Measurements from ENCODE around the gene TSPAN13.

TSPAN13 gene

GRCh38 chr7:16776053-16776452 is 22.5 kb downstream of the TSPAN13 start:
- no peak for DNase-seq (ENCODE audit: low spot score)
- in situ Hi-C loops (cut with MboI; ENCODE audit: low pct_unique_long_range_greater_than_20kb, low sequenced_read_pairs, unreplicated experiment): no loop called here
- TF ChIP-seq, protein P1, sequence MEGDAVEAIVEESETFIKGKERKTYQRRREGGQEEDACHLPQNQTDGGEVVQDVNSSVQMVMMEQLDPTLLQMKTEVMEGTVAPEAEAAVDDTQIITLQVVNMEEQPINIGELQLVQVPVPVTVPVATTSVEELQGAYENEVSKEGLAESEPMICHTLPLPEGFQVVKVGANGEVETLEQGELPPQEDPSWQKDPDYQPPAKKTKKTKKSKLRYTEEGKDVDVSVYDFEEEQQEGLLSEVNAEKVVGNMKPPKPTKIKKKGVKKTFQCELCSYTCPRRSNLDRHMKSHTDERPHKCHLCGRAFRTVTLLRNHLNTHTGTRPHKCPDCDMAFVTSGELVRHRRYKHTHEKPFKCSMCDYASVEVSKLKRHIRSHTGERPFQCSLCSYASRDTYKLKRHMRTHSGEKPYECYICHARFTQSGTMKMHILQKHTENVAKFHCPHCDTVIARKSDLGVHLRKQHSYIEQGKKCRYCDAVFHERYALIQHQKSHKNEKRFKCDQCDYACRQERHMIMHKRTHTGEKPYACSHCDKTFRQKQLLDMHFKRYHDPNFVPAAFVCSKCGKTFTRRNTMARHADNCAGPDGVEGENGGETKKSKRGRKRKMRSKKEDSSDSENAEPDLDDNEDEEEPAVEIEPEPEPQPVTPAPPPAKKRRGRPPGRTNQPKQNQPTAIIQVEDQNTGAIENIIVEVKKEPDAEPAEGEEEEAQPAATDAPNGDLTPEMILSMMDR (IDR thresholded peaks at IDR 0.05; ENCODE audit: extremely low read depth, insufficient read depth, missing control alignments): no peak

- in situ Hi-C loops (cut with MboI; ENCODE audit: low pct_unique_long_range_greater_than_20kb, low sequenced_read_pairs, unreplicated experiment): no loop called here
- no peak for DNase-seq (ENCODE audit: low spot score)
- TF ChIP-seq, protein P1 (IDR thresholded peaks at IDR 0.05; ENCODE audit: extremely low read depth, insufficient read depth, missing control alignments): no peak
Measured at GRCh38 chr7:16778476-16778875, 24.9 kb downstream of the TSPAN13 start.

- TF ChIP-seq, protein P1 (IDR thresholded peaks at IDR 0.05; ENCODE audit: extremely low read depth, insufficient read depth, missing control alignments): no peak
- no peak for DNase-seq (ENCODE audit: low spot score)
- in situ Hi-C loops (cut with MboI; ENCODE audit: low pct_unique_long_range_greater_than_20kb, low sequenced_read_pairs, unreplicated experiment): no loop called here
Measured at GRCh38 chr7:16779051-16779450, 25.5 kb downstream of the TSPAN13 start.

- TF ChIP-seq, protein P1 (IDR thresholded peaks at IDR 0.05; ENCODE audit: extremely low read depth, insufficient read depth, missing control alignments): no peak
- DNase-seq (ENCODE audit: low spot score): no peak
- in situ Hi-C loops (cut with MboI; ENCODE audit: low pct_unique_long_range_greater_than_20kb, low sequenced_read_pairs, unreplicated experiment): no loop called here
Measured at GRCh38 chr7:16780596-16780995, 27.0 kb downstream of the TSPAN13 start.

DNA sequence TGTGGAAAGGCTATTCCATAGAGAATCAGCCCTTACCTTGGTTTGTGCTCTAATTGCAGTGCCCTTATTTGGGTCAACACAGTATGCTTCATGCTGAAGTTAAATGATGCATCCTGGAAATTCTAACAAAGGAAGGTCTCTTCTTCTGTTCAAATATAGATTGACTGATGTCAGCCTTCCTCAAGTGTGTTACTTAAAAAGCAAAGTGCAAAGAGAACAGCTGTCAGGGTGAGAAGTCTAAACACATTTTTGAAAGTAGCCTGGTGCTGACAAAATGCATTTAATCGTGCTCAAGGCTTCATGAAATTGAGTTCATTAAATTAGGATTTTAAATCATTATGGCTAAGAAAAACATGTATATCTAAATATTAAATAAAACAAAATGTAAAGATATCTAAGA is 31.8 kb downstream of the TSPAN13 start:
- DNase-seq (ENCODE audit: low spot score): no peak
- in situ Hi-C loops (cut with MboI; ENCODE audit: low pct_unique_long_range_greater_than_20kb, low sequenced_read_pairs, unreplicated experiment): no loop called here
- TF ChIP-seq, protein P1 (IDR thresholded peaks at IDR 0.05; ENCODE audit: extremely low read depth, insufficient read depth, missing control alignments): no peak

DNA sequence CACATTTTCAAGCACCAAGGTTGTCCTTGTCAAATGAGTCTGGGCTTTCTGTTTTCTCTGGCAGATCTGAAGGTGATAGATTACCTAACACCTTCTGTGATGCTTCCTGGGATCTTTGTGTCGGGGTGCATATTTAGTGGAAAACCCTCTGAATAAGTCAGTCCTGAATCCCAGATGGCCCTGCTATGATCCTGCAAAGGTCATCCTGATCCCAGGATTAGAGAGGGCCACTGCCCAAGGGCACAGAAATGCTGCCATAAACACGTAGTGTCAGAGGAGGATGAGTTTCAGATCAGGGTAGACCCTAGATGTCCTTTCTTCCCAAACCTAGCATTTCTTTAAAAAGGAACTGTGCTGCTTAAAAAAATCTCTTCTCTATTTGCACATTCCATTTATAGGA is 32.3 kb downstream of the TSPAN13 start:
- DNase-seq (ENCODE audit: low spot score): no peak
- TF ChIP-seq, protein P1 (IDR thresholded peaks at IDR 0.05; ENCODE audit: extremely low read depth, insufficient read depth, missing control alignments): no peak
- in situ Hi-C loops (cut with MboI; ENCODE audit: low pct_unique_long_range_greater_than_20kb, low sequenced_read_pairs, unreplicated experiment): no loop called here

DNA sequence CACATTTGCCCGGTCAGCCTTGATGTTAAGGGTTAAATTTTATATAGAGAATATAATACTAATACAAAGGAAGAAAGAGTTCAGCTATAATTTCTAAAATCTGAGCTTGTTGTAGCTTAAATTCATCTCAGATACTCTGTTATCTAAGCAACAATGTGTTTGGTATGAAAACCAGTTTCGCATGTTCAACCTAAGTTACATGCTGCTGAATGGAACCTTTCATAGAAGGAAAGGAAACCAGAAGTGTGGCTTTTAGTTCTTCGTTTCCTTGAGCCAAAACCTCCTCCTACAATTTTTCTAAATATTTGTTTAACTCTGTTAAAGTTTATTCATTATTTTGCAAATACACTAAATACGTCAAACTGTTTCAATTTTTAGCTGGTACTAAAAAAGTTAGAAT is 32.7 kb downstream of the TSPAN13 start:
- in situ Hi-C loops (cut with MboI; ENCODE audit: low pct_unique_long_range_greater_than_20kb, low sequenced_read_pairs, unreplicated experiment): no loop called here
- no peak for DNase-seq (ENCODE audit: low spot score)
- TF ChIP-seq, protein P1 (IDR thresholded peaks at IDR 0.05; ENCODE audit: extremely low read depth, insufficient read depth, missing control alignments): no peak

All from GM13977 (cell line).